Keratinocyte (primary cell): ENCODE results near the gene PLA2R1. TPM values are rescaled to one million over a fixed set of nuclear protein-coding genes. Genes with fewer than 3 reads are reported as not detected.

Experiments used
- DNase-seq: peaks from one replicate; pipeline ENCODE4 v3.0.0-alpha.2; 2011; ENCODE audit warnings: low read depth, missing footprints, low spot score
- FAIRE-seq: peaks from 2 replicates; lab custom pipeline; 2011; peaks lifted over from hg19 to GRCh38; lab: Jason Lieb, UNC
- H2AFZ ChIP-seq: 2 replicates; pipeline ENCODE4 v1.6.0; 2012; ENCODE audit warnings: low read length, control low read depth, inconsistent platforms; ENCODE audit not compliant: control insufficient read depth
- H3K27ac ChIP-seq: 2 replicates; pipeline ENCODE4 v1.5.1; 2011; ENCODE audit warnings: low read length; ENCODE audit not compliant: control insufficient read depth, insufficient read depth
- H3K27me3 ChIP-seq: 3 replicates; pipeline ENCODE4 v1.6.0; 2011; ENCODE audit warnings: low read length; ENCODE audit not compliant: control insufficient read depth, insufficient read depth; ENCODE audit errors: extremely low read depth
- H3K36me3 ChIP-seq, 2 experiments: 2 replicates in 1 of 2; 3 replicates in 1 of 2; pipeline ENCODE4 v1.5.1; 2011; ENCODE audit warnings: low read length in 2 of 2, mild to moderate bottlenecking in 1 of 2; ENCODE audit not compliant: control insufficient read depth in 2 of 2, insufficient read depth in 2 of 2; ENCODE audit errors: extremely low read depth in 1 of 2
- H3K4me1 ChIP-seq: 3 replicates; pipeline ENCODE4 v1.5.1; 2011; ENCODE audit warnings: low read length; ENCODE audit not compliant: control insufficient read depth, insufficient read depth; ENCODE audit errors: extremely low read depth
- H3K4me2 ChIP-seq: 3 replicates; pipeline ENCODE4 v1.6.0; 2011; ENCODE audit warnings: low read depth, low read length; ENCODE audit not compliant: control insufficient read depth, insufficient read depth; ENCODE audit errors: extremely low read depth
- H3K4me3 ChIP-seq, 3 experiments: fragments of 200-600 bp in 1 of 3; sonication (generic) in 1 of 3; 2 replicates in 2 of 3; 3 replicates in 1 of 3; pipeline ENCODE4 v1.5.1; 2011 to 2016; ENCODE audit warnings: low read length in 3 of 3, mild to moderate bottlenecking in 3 of 3, control low read depth in 2 of 3, inconsistent platforms in 1 of 3, low read depth in 1 of 3, mixed read lengths in 1 of 3, mixed run types in 1 of 3, moderate library complexity in 1 of 3; ENCODE audit not compliant: control insufficient read depth in 2 of 3, insufficient read depth in 2 of 3; ENCODE audit errors: extremely low read depth in 1 of 3
- H3K79me2 ChIP-seq: 2 replicates; pipeline ENCODE4 v1.6.0; 2012; ENCODE audit warnings: low read length; ENCODE audit not compliant: control insufficient read depth, insufficient read depth
- H3K9ac ChIP-seq: 3 replicates; pipeline ENCODE4 v1.6.0; 2011; ENCODE audit warnings: low read length; ENCODE audit not compliant: control insufficient read depth, insufficient read depth; ENCODE audit errors: extremely low read depth
- H3K9me1 ChIP-seq: 3 replicates; pipeline ENCODE4 v1.6.0; 2011; ENCODE audit warnings: low read length; ENCODE audit not compliant: control insufficient read depth, insufficient read depth; ENCODE audit errors: extremely low read depth
- H3K9me3 ChIP-seq: 2 replicates; pipeline ENCODE4 v1.5.1; 2012; ENCODE audit warnings: low read depth, low read length; ENCODE audit not compliant: control insufficient read depth
- H4K20me1 ChIP-seq: 3 replicates; pipeline ENCODE4 v1.6.0; 2011; ENCODE audit warnings: low read length; ENCODE audit not compliant: control insufficient read depth, insufficient read depth; ENCODE audit errors: extremely low read depth
- EZH2 ChIP-seq: IDR thresholded peaks from one replicate; pipeline ENCODE4 v1.6.1; 2012; ENCODE audit warnings: inconsistent platforms, mild to moderate bottlenecking, low read length, moderate library complexity
- dilution Hi-C: fragments of 300-500 bp; cut with MboI; formaldehyde crosslinking; loops from one replicate; pipeline ENCODE4 v1.7.0; 2020; ENCODE audit warnings: low sequenced_read_pairs; ENCODE audit not compliant: extremely low pct_ligation_motif_present
- polyA plus RNA-seq, 5 experiments: library from polyadenylated mRNA; depleted of rRNA in 3 of 5; stranded (reverse) in 3 of 5; stranded (forward) in 1 of 5; unstranded in 1 of 5; fragments of >200 nt; gene quantifications; 1 replicate in 1 of 5; 2 replicates in 3 of 5; 3 replicates in 1 of 5; pipeline versions ENCODE4 v1.2.1 to v1.2.3, GENCODE V29; 2011 to 2012; ENCODE audit warnings: missing spikeins in 2 of 5, low read depth in 1 of 5, low replicate concordance in 1 of 5
- TF ChIP-seq, protein P1 (sequence below), 3 experiments: IDR thresholded peaks in 1 of 3; conservative IDR thresholded peaks in 1 of 3; optimal IDR thresholded peaks in 1 of 3; 2 replicates in 2 of 3; 3 replicates in 1 of 3; pipeline versions ENCODE3 to v1.5.1; 2011; ENCODE audit warnings: low read length in 3 of 3, mild to moderate bottlenecking in 3 of 3, moderate library complexity in 2 of 3, control low read depth in 1 of 3, inconsistent platforms in 1 of 3; ENCODE audit not compliant: insufficient read depth in 2 of 3; ENCODE audit errors: extremely low read depth in 1 of 3

PLA2R1 gene
- polyA plus RNA-seq, 1 donor (not counting 4 experiments of a cell fraction or from before 2014, with no cell fraction given): 12.3 TPM

GRCh38 chr2:159892990-159893810 lies 169.2 kb downstream of the PLA2R1 start:
- H3K4me3 ChIP-seq: no peak overlapping the region
- peaks cover 3% of the 10 kb centered on the region for H3K9me1 ChIP-seq
- dilution Hi-C loops: no loop called here
- H3K9ac ChIP-seq: no peak overlapping the region
- H3K27ac ChIP-seq: no peak overlapping the region
- TF ChIP-seq, protein P1, sequence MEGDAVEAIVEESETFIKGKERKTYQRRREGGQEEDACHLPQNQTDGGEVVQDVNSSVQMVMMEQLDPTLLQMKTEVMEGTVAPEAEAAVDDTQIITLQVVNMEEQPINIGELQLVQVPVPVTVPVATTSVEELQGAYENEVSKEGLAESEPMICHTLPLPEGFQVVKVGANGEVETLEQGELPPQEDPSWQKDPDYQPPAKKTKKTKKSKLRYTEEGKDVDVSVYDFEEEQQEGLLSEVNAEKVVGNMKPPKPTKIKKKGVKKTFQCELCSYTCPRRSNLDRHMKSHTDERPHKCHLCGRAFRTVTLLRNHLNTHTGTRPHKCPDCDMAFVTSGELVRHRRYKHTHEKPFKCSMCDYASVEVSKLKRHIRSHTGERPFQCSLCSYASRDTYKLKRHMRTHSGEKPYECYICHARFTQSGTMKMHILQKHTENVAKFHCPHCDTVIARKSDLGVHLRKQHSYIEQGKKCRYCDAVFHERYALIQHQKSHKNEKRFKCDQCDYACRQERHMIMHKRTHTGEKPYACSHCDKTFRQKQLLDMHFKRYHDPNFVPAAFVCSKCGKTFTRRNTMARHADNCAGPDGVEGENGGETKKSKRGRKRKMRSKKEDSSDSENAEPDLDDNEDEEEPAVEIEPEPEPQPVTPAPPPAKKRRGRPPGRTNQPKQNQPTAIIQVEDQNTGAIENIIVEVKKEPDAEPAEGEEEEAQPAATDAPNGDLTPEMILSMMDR (optimal IDR thresholded peaks at IDR 0.05 in 1 of 3, IDR thresholded peaks at IDR 0.05 in 1 of 3, conservative IDR thresholded peaks at IDR 0.05 in 1 of 3; ENCODE audit: extremely low read depth in 1 of 3, insufficient read depth in 2 of 3, low read length in 3 of 3): no peak
- no peak for TF ChIP-seq EZH2
- no peak overlapping the region for H3K4me2 ChIP-seq
- FAIRE-seq: no peak
- DNase-seq: no peak
- H3K4me1 ChIP-seq: peaks cover 9% of the 10 kb centered on the region
- no peak overlapping the region for H2AFZ ChIP-seq
- no peaks in the 10 kb centered on the region for H4K20me1 ChIP-seq
- no peaks in the 10 kb centered on the region for H3K79me2 ChIP-seq
- no peaks in the 10 kb centered on the region for H3K36me3 ChIP-seq
- H3K9me3 ChIP-seq: no peaks in the 10 kb centered on the region
- no peaks in the 10 kb centered on the region for H3K27me3 ChIP-seq

DNA sequence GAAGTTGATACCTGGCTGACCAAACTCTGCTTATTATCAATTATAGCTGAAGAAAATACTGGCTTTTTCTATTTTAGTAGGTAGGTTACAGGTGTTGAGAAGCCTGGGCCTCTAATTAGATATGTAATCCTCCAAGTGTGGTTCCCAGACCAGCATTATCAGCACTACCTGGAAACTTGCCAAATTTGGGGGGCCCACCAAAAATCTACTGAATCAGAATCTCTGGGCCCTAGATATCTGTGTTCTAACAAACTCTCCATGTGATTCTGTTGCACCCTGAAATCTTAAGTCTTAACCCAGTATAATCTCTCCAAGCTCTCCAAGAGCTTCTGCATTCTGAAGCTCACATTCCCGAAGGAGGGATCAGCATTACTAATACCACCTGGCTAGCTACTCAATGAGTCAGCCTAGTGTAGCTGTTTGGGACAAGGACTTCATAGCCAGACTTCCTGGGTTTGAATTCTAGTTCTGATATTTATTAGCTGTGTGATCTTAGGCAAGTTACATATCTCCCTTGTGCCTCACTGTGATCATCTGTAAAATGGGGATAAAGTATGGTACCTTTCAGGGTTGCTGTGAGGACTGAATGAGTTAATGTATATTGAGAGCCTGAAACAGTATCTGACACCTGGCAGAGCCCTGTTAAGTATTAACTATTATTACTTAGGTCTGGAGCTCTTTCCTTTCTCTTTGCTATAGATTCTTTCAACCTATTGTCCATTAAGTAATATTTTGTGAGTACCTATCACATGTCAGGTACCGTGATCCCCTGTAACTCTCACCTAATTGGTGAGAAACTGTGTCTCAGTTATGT lies 170.3 kb downstream of the PLA2R1 start:
- Histone ChIP-seq H3K9ac (no peak overlapping the region), H4K20me1 (no peaks in the 10 kb centered on the region), H3K79me2 (no peaks in the 10 kb centered on the region), H3K4me2 (no peak overlapping the region), H3K36me3 (no peaks in the 10 kb centered on the region), H2AFZ (no peak overlapping the region), H3K4me1 (peaks cover 9% of the 10 kb centered on the region), H3K4me3 (no peak overlapping the region), H3K27ac (no peak overlapping the region), H3K9me3 (no peaks in the 10 kb centered on the region), H3K27me3 (no peaks in the 10 kb centered on the region), H3K9me1 (peaks cover 3% of the 10 kb centered on the region)
- no peak for TF ChIP-seq EZH2
- TF ChIP-seq, protein P1 (optimal IDR thresholded peaks at IDR 0.05 in 1 of 3, IDR thresholded peaks at IDR 0.05 in 1 of 3, conservative IDR thresholded peaks at IDR 0.05 in 1 of 3; ENCODE audit: extremely low read depth in 1 of 3, insufficient read depth in 2 of 3, low read length in 3 of 3): no peak
- FAIRE-seq (peak; percentile 89), DNase-seq (peak; percentile 42)
- dilution Hi-C loops: no loop called here
